HepG2 (cell line): Measurements from ENCODE around the gene NDRG3. TPM values are rescaled to one million over a fixed set of nuclear protein-coding genes. Genes with fewer than 3 reads are reported as not detected.

Experiments
- AGO1 ChIP-seq: fragments of 200-400 bp; formaldehyde crosslinking; IDR thresholded peaks from 2 replicates; pipeline ENCODE4 v1.6.1; 2017; ENCODE audit warnings: mild to moderate bottlenecking, low read depth, low read length, moderate library complexity; ENCODE audit not compliant: poor library complexity, severe bottlenecking
- ESRRA ChIP-seq: sonication (generic); formaldehyde crosslinking; IDR thresholded peaks from 2 replicates; pipeline ENCODE4 v1.5.1; 2020; ENCODE audit warnings: mild to moderate bottlenecking, low read depth, missing genetic modification reagents
- GMEB1 ChIP-seq: sonication (generic); formaldehyde crosslinking; IDR thresholded peaks from 2 replicates; pipeline ENCODE4 v1.5.1; 2020; ENCODE audit warnings: missing genetic modification reagents, mild to moderate bottlenecking, borderline replicate concordance
- HHEX ChIP-seq: IDR thresholded peaks from 2 replicates; pipeline ENCODE4 v1.6.1; 2016; ENCODE audit warnings: control low read depth
- HNRNPLL ChIP-seq: fragments of 200-400 bp; formaldehyde crosslinking; IDR thresholded peaks from 2 replicates; pipeline ENCODE4 v1.6.1; 2017; ENCODE audit warnings: mild to moderate bottlenecking, low read depth, low read length; ENCODE audit not compliant: poor library complexity, severe bottlenecking
- HOXA5 ChIP-seq: sonication (generic); formaldehyde crosslinking; IDR thresholded peaks from 2 replicates; pipeline ENCODE4 v1.4.0; 2020; ENCODE audit warnings: missing genetic modification reagents
- IKZF4 ChIP-seq: sonication (generic); formaldehyde crosslinking; IDR thresholded peaks from 2 replicates; pipeline ENCODE4 v1.5.1; 2020; ENCODE audit warnings: borderline replicate concordance, mild to moderate bottlenecking, low read depth, missing genetic modification reagents; ENCODE audit errors: not compliant biosample characterization
- KDM1A ChIP-seq: IDR thresholded peaks from 2 replicates; pipeline ENCODE4 v1.6.1; 2016; ENCODE audit warnings: missing compliant biosample characterization
- MEF2D ChIP-seq: sonication (generic); formaldehyde crosslinking; IDR thresholded peaks from 2 replicates; pipeline ENCODE4 v1.5.1; 2020; ENCODE audit warnings: mild to moderate bottlenecking, missing genetic modification reagents
- NCOA1 ChIP-seq: sonication (generic); formaldehyde crosslinking; IDR thresholded peaks from 2 replicates; pipeline ENCODE4 v1.9.0; 2021; ENCODE audit warnings: missing genetic modification reagents
- NCOA2 ChIP-seq: sonication (generic); formaldehyde crosslinking; IDR thresholded peaks from 2 replicates; pipeline ENCODE4 v1.8.0; 2022; ENCODE audit warnings: inconsistent platforms
- NR2F2 ChIP-seq: IDR thresholded peaks from 2 replicates; pipeline ENCODE4 v1.6.1; 2012; ENCODE audit warnings: low read depth, inconsistent platforms, borderline replicate concordance
- PRDM4 ChIP-seq: sonication (generic); formaldehyde crosslinking; IDR thresholded peaks from 2 replicates; pipeline ENCODE4 v1.9.0; 2021; ENCODE audit warnings: missing genetic modification reagents, borderline replicate concordance
- RCOR2 ChIP-seq: IDR thresholded peaks from 2 replicates; pipeline ENCODE4 v1.6.1; 2016; ENCODE audit warnings: missing biosample characterization, missing genetic modification reagents
- STAG1 ChIP-seq: sonication (generic); formaldehyde crosslinking; IDR thresholded peaks from 2 replicates; pipeline ENCODE4 v1.4.0; 2020; ENCODE audit warnings: missing genetic modification reagents
- SYNCRIP ChIP-seq: fragments of 200-400 bp; formaldehyde crosslinking; IDR thresholded peaks from 2 replicates; pipeline ENCODE4 v1.6.1; 2018; ENCODE audit warnings: mild to moderate bottlenecking, low read depth, low read length; ENCODE audit not compliant: insufficient read depth
- YEATS2 ChIP-seq: sonication (generic); formaldehyde crosslinking; IDR thresholded peaks from 2 replicates; pipeline ENCODE4 v1.4.0; 2020; ENCODE audit warnings: missing genetic modification reagents, borderline replicate concordance
- ZBTB34 ChIP-seq: sonication (generic); formaldehyde crosslinking; IDR thresholded peaks from 2 replicates; pipeline ENCODE4 v1.8.0; 2022; ENCODE audit warnings: mild to moderate bottlenecking, missing genetic modification reagents
- ZNF205 ChIP-seq: IDR thresholded peaks from 2 replicates; pipeline ENCODE4 v1.6.1; 2018; ENCODE audit warnings: missing biosample characterization, missing genetic modification reagents
- ZNF232 ChIP-seq: sonication (generic); formaldehyde crosslinking; IDR thresholded peaks from 2 replicates; pipeline ENCODE4 v1.4.0; 2020; ENCODE audit warnings: missing genetic modification reagents, borderline replicate concordance
- ZNF282 ChIP-seq: fragments of 450-650 bp; IDR thresholded peaks from 2 replicates; pipeline ENCODE4 v1.6.1; 2018; ENCODE audit not compliant: partially characterized antibody
- ZNF296 ChIP-seq: sonication (generic); formaldehyde crosslinking; conservative IDR thresholded peaks from 2 replicates; pipeline ENCODE4 v1.5.0; 2020; ENCODE audit warnings: mild to moderate bottlenecking, missing genetic modification reagents
- ZNF567 ChIP-seq: sonication (generic); formaldehyde crosslinking; IDR thresholded peaks from 2 replicates; pipeline ENCODE4 v1.8.1; 2023; ENCODE audit warnings: mild to moderate bottlenecking, missing genetic modification reagents, borderline replicate concordance
- ZNF569 ChIP-seq: sonication (generic); formaldehyde crosslinking; IDR thresholded peaks from 2 replicates; pipeline ENCODE4 v1.5.0; 2020; ENCODE audit warnings: mild to moderate bottlenecking, missing genetic modification reagents, moderate library complexity, borderline replicate concordance
- ZNF607 ChIP-seq: sonication (generic); formaldehyde crosslinking; IDR thresholded peaks from 2 replicates; pipeline ENCODE4 v1.5.1; 2020; ENCODE audit warnings: missing genetic modification reagents, mild to moderate bottlenecking, borderline replicate concordance
- polyA plus RNA-seq, 8 experiments: library from polyadenylated mRNA; depleted of rRNA in 3 of 8; stranded (reverse) in 7 of 8; unstranded in 1 of 8; fragments of >200 nt; fragmentation: Illumina TruSeq in 4 of 8; extraction: Trizol in 4 of 8; gene quantifications; 2 replicates each; pipeline versions ENCODE4 v1.2.1 to v1.2.3, GENCODE V29; 2011 to 2016; ENCODE audit warnings: low read depth in 4 of 8, missing spikeins in 1 of 8, mixed read lengths in 1 of 8; ENCODE audit not compliant: insufficient read depth in 1 of 8
- total RNA-seq, 5 experiments: library from RNA; depleted of rRNA; stranded (reverse); fragments of >200 nt; fragmentation: Illumina TruSeq; extraction: Trizol; gene quantifications; 2 replicates each; pipeline ENCODE4 v1.2.3, GENCODE V29; 2016; ENCODE audit warnings: low read depth in 1 of 5

The NDRG3 gene
- total and polyA plus RNA-seq, 2 of the 13 experiments (the other 11 are each of a cell fraction or from before 2014, with no cell fraction given): 36.0 to 40.5 TPM

- no peak for TF ChIP-seq IKZF4
- no peak for TF ChIP-seq HNRNPLL
- peak; percentile 88 for TF ChIP-seq YEATS2 (CRISPR knock-in tag)
- TF ChIP-seq ZNF569: no peak
- TF ChIP-seq ZNF607 (CRISPR knock-in tag): 0 out of 2 replicates have a peak, but pooled peaks have one; percentile 44
- no peak; the same call in none of the 2 replicates for TF ChIP-seq GMEB1 (CRISPR knock-in tag)
- no peak for TF ChIP-seq SYNCRIP
- peak; percentile 97 for TF ChIP-seq KDM1A
- TF ChIP-seq ZNF205 (CRISPR knock-in tag): no peak
- TF ChIP-seq NR2F2: 0 out of 2 replicates have a peak, but pooled peaks have one; percentile 43
- no peak for TF ChIP-seq HOXA5 (CRISPR knock-in tag)
- TF ChIP-seq ZNF232 (CRISPR knock-in tag): peak; percentile 14; the same call in 1 of the 2 replicates
- TF ChIP-seq ZNF282: no peak
- TF ChIP-seq STAG1 (CRISPR knock-in tag): peak; percentile 82
- TF ChIP-seq RCOR2 (CRISPR knock-in tag): peak; percentile 94
- no peak; the same call in 1 of the 2 replicates for TF ChIP-seq HHEX (CRISPR knock-in tag)
- peak; percentile 34; the same call in 1 of the 2 replicates for TF ChIP-seq ZNF567 (CRISPR knock-in tag)
- no peak; the same call in 1 of the 2 replicates for TF ChIP-seq ZNF296
- no peak for TF ChIP-seq ZBTB34
- no peak for TF ChIP-seq AGO1
- TF ChIP-seq PRDM4 (CRISPR knock-in tag): no peak
- no peak for TF ChIP-seq MEF2D
- peak; percentile 63 for TF ChIP-seq NCOA2 (CRISPR knock-in tag)
- peak; percentile 92 for TF ChIP-seq NCOA1 (CRISPR knock-in tag)
- TF ChIP-seq ESRRA: 0 out of 2 replicates have a peak, but pooled peaks have one; percentile 56
Measured at GRCh38 chr20:36632487-36633284, 113.2 kb downstream of the NDRG3 start (continued).
